ENCODE results near the gene KIAA0232.

The KIAA0232 gene

GRCh38 chr4:6920171-6920570, 137.6 kb downstream of the KIAA0232 start:
- DNase-seq: no peak

DNA sequence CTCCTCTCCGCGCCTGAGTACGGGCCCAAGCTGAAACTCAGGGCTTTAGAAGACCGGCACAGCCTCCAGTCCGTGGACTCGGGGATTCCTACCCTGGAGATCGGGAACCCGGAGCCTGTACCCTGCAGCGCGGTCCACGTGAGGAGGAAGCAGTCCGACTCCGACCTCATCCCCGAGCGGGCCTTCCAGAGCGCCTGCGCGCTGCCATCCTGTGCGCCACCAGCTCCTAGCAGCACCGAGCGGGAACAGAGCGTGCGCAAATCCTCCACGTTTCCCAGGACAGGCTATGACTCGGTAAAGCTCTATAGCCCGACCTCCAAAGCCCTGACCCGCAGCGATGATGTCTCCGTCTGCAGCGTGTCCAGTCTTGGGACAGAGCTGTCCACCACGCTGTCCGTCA, 141.0 kb downstream of the KIAA0232 start:
- no peak for DNase-seq

DNA sequence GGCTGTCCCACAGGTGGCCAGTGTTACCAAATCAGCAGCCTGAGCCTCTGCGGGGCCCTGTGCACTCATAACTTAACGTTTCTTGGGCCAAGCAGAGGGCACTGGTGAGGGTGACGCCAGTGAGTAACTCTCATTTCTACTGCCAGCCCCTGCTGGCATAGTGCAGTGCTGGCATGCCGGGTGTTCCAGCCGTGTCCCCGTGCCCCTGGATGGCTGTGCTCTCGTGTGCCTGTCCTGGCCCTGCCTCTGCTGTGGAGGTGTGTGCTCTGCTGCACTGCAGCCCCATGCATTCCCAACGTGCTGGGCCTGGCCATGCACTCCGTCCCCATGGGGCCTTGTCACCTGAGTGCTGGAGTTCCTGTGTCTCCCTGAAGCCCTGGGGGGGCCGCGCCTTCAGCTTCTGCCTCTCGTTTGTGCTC, 141.8 kb downstream of the KIAA0232 start:
- DNase-seq: no peak

DNA sequence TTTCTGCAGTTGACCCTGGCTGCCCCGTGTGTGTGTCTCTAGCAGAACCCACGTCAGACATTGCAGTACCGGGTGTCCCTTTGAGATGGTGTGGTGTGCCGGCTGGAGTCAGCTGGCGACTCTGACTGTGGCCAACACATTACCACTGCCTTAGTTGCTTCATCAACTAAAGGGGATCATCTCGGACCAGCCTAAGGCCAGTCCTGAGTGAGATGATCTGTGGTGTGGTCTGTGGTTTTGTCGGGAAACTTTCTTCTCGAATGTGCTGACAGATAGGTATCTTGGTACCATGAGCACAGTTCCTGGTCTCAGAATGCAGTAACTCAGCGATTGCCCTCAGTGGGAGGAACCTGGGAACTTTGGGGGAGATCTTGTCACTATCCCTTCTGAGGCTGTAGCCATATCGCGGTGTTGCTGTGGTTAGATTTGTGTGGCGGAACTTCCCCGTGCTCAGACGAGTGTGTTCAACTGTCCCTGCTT, 142.9 kb downstream of the KIAA0232 start:
- no peak for DNase-seq

DNA sequence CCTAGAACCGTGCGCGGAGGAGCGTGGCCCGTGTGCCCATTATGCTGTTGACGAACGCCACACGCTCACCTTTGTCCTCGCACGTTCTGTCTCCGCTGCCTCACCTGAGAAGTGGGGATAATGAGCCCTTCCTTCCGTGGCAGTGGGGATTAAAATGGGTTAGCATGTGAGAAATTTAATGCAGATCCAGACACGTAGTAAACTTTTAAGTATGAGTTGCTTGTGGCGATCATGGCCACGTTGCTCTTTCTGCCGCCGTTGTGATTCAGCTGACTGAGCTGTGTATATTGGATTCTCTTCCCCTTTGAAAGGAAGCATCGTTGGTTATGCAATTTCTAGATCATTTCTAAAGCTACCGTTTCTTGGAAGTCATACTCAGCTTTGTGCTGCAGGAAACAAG, 143.6 kb downstream of the KIAA0232 start:
- DNase-seq: no peak

GRCh38 chr4:6926681-6927478, 144.4 kb downstream of the KIAA0232 start:
- no peak for DNase-seq

DNA sequence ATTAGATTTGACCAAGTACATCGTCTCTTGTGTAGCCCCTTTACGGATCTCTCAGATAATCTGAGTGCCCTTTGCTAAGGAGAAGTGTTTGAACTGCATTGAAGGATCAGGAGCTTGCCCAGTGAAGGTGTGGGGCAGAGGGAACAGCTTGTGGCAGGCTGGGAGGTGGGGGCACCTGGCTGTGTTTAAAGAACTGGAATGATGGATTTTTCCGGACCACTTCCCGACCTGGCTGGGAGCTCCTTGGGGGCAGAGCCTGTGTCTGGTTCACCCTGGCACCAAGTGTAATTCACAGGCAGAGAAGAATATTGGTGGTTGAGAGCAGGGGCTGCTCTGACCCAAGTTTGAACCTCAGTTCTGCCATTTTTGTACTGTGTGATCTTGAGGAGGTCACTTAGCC, 145.6 kb downstream of the KIAA0232 start:
- DNase-seq: no peak

GRCh38 chr4:6929339-6929811, 146.8 kb downstream of the KIAA0232 start:
- DNase-seq: no peak

GRCh38 chr4:6929812-6930464, 147.4 kb downstream of the KIAA0232 start:
- DNase-seq: no peak

GRCh38 chr4:6932475-6932874, 149.9 kb downstream of the KIAA0232 start:
- no peak for DNase-seq

DNA sequence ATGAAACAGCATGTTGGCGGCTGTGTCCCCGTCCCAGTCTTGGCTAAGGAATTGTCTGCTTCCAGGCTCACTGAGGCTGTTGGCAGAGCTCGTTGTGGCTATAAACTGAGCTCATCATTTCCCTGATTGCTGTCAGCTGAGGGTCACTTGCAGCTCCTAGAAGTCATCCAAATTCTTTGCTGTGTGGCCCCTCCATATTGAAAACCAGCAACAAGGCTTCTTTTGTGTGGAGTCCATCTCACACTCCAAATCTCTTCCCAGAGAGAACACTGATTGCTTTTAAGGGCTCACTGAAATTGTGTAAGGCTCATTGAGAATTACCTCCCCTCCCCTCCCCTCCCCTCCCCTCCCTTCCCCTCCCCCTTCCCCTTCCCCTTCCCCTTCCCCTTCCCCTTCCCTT, 150.4 kb downstream of the KIAA0232 start:
- no peak for DNase-seq

Data from cortex of kidney (tissue), 1 donor.